Activated CD4-positive, alpha-beta T cell treated with anti-CD3 and anti-CD28 coated beads for 4 hours (primary cell): ENCODE data around the gene DERA.
"Not testable (repeated sequence)": the region's sequence is repeated elsewhere in the genome, so short reads cannot be mapped to it uniquely, and the experiment has no call there.

Experiments
- DNase-seq, 2 donors: peaks; one replicate each; pipeline ENCODE4 v3.0.0-alpha.2; 2020

DERA gene

GRCh38 chr12:15971211-15971610 is 60.1 kb downstream of the DERA start:
- no peak for DNase-seq

DNA sequence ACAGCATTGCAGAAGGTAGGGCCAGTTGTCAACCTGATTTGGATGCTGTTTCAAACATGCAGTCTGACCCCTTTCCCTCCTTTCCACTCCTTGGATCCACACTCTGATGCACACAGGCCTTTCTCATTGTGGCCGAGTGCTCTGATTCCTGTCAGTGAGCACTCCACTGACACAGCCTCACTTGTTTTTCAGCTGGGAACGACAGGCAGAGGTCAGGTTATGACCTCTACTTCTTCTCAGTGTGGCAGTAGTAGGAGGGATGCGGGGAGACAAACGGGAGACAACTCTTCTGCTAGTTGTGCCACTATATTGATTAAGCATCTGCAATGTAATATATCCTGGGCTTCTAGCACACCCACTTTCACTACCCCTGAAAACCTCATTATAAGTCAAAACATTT is 61.8 kb downstream of the DERA start:
- no peak for DNase-seq

DNA sequence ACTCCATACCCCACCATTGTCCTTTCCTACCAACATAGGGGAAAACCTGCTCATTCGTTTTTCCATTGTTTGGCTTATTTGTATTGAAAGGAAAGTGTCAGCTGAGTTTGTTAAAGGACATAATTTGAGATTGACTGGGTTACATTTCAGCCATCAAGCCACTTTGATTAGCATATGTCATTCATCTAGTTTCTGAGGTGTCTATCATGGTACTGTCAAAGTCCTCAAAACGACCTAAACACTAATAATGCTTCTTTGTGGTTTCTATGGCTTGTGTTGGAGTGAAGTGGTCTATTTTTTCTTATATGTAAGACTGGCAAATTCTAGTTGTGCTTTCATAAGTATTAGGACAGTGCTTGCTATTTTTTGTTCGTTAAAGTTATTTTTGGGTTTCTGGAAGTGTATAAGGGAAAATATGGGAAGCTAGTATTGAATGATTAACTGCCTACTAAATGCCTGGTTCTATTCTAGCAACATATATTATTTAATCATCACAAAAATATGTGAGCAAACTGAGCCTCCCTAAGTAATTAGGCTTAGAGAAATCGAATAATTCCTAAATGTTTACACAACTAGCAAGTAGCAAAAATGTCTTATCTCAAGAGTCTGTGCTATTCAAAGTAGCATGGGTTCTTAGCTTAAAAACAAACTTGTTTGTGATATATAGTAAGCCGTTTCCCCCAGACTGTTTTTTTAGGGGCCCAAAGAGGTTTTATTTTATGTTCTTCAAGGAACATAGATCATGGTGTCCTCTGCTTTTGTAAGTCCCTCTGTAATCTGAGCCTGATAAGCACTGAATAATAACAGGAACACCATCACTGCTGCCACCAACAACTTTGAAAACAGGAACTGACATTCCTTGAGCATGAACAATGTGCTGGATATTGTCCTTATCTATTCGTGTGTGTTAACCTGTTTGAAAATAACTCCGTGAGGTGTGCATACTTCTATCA is 67.1 kb downstream of the DERA start:
- no peak for DNase-seq

DNA sequence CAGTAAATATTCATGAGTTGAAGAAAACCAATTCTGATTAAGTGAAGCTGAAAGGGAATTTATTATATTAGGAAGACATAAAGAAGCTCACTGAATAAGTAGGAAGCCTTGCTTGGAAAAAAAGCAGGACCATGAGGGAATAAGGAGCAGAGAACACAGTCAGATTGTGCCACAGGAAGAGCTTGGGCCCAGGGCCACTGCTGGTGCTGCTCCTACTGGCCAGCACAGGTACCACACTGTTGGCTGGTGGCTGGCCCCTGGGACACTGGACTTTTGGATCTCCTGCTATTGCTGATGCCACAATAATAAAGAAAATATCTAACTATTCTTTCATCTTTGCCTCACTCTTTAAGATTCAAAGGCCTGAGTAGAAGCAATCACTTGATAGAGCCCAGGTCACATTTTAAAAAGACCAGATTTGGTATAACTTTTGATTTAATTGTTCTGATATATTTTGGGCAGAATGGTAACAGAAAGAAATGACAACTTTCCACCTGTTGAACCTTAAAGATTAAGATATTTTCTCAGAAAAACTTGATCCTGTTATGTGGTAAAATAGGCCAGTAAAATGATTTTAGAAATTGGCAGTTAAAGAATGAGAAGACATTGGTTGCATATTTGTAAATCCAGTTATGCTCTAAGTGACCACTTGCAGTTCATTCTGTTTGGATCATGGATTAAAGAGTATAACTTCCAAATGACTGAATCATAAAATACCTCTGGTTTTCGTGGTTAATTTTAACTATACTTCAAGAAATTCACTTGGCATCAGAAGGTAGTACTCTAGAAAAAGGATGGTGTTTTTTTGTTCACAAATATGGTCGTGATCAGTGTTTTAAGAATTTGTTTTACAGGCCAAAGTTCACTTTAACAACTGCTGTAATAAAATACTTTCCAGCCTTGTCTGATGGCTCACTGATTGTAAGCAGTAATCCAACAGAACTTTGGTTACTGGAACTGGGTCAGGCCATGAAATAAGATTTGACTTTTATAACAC is 68.3 kb downstream of the DERA start:
- no peak for DNase-seq

DNA sequence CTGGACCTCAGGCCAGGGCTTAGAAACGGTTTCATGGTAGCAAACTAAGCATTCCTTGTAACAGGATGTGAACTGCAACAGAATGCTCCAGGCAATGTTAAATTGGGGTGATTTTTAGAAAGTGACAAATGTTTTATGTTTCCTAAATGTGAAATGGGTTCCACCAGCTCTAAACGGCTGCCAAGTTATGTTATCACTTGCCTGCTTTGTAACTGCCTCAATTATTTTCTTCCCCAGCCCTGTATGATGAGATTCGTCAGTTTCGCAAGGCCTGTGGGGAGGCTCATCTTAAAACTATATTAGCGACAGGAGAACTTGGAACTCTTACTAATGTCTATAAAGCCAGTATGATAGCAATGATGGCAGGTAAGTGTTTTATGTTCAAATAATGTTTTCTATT is 70.9 kb downstream of the DERA start:
- DNase-seq, result no peak

GRCh38 chr12:15982471-15982870 is 71.3 kb downstream of the DERA start:
- no peak for DNase-seq

DNA sequence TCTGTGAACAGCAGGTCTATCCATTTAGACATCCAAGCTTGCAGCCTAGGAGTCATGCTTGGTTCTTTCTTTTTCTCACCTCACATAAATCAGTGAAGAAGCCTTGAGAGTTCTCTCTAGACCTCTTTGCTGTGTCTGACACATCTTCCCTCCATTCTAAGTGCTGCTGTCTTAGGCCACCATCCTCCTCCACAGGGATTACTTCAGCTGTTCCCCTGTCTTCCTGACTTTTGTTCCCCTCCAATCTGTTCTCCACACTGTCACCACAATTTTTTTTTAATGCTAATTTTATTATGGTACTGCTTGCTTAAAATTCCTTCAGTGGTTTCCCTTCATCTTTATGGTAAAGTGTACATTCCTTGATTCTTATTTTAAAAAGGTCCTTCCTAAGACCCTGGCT is 71.8 kb downstream of the DERA start:
- DNase-seq, result no peak

GRCh38 chr12:15984097-15984800 is 73.1 kb downstream of the DERA start:
- no peak for DNase-seq

- DNase-seq, result no peak
Observed at GRCh38 chr12:15984963-15985362, 73.8 kb downstream of the DERA start.

GRCh38 chr12:15987696-15988095 is 76.6 kb downstream of the DERA start:
- DNase-seq, result no peak

GRCh38 chr12:15988983-15989755 is 78.0 kb downstream of the DERA start:
- no peak for DNase-seq

DNA sequence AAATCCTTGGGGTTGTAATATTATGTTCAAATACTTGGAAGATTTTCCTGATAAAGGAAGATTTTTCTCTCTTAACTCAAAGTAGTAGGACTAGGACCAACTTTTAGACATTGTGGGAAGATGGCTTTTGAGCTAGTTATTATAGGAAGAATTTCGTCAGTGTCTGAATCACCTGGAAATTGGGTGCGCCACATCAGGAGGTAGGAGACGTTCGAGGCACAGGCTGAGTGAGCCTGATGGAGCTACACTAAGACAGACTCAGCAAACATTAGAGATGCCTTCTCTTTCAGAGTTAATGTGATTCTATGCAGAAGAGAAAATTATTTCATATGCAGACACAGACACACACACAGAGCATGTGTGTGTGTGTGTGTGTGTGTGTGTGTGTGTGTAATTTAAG is 84.7 kb downstream of the DERA start:
- no peak for DNase-seq

- DNase-seq, result no peak
Observed at GRCh38 chr12:15996254-15996653, 85.1 kb downstream of the DERA start.

- no peak for DNase-seq
Observed at GRCh38 chr12:15996948-15997347, 85.8 kb downstream of the DERA start.

GRCh38 chr12:15997910-15998309 is 86.8 kb downstream of the DERA start:
- DNase-seq, result no peak

DNA sequence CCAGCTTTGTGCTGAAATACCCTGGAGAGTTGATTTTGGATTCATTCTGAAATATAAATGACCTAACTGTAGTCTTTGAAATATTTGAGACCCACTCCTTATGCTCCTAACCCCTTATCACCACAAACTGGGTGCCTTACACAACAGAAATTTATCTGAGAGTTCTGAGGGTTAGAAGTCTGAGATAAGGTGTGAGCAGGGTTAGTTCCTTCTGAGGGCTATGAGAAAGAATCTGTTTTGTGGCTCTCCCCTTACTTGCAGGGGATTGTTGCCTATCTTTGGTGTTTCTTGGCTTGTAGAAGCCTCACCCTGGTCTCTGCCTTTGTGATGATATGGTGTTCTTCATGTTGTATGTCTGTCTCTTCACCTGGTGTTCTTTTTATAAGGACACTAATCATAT is 91.7 kb downstream of the DERA start:
- DNase-seq, result no peak

GRCh38 chr12:16003460-16003859 is 92.3 kb downstream of the DERA start:
- no peak for DNase-seq

DNA sequence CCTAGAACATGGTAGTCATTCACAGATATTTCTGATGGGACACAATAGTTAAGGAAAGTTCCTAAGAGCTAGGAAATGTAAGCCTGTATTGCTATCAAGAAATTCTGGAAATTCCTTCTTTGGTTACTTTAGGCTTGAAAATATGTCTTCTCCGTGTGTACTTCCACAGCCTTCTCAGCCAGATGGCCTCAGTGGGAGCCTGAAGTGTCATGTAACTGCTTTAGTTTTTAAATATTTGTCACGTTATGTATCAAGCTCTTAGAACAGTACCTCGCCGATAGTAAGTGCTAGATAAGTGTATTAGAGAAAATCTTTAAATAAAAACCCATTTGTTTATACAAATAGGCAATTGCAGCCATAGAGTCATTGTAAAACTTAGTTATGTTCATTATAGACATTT is 95.6 kb downstream of the DERA start:
- DNase-seq, result no peak

GRCh38 chr12:16008421-16008824 is 97.3 kb downstream of the DERA start:
- no peak for DNase-seq

DNA sequence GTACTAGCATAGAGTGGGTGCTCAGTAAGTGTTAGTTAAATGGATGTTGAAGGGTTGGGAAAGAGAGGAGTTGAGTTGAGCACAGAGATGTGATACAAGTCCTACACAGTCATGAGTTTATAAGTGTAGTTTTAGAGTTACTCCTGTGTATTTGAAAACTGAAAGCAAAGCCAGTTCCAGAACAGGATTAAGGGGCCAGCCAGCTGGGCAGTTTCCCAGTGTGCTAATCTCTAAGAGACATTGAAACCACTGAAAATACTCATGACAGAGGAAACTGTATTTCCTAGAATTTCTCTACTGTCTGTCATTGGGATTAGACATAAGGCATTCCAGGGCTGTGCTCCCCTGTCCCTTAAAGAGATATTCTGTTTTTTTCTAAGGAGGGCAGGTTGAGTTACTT is 101.0 kb downstream of the DERA start:
- no peak for DNase-seq

- not testable (repeated sequence) for DNase-seq
Observed at GRCh38 chr12:16013722-16014121, 102.6 kb downstream of the DERA start.

- not testable (repeated sequence) for DNase-seq
Observed at GRCh38 chr12:16014394-16014793, 103.3 kb downstream of the DERA start.
